GM23338 (cell line): Measurements from ENCODE around the gene KRTAP5-3. TPM values are rescaled to one million over a fixed set of nuclear protein-coding genes. Genes with fewer than 3 reads are reported as not detected.

Source experiments
- ATAC-seq: fragments of 200-7000 bp; cut with Tn5 transposase; 3 replicates; pipeline ENCODE4 v1.9.1; 2020
- DNase-seq: peaks from one replicate; pipeline ENCODE4 v3.0.0-alpha.2; 2015; ENCODE audit warnings: low spot score
- H2AFZ ChIP-seq: fragments of 200-600 bp; sonication (generic); 2 replicates; pipeline ENCODE4 v1.8.0; 2016; ENCODE audit warnings: antibody characterized with exemption, mild to moderate bottlenecking, moderate library complexity
- H3F3A ChIP-seq: fragments of 200-600 bp; sonication (generic); replicated peaks from 2 replicates; pipeline ENCODE4 v1.8.0; 2017; ENCODE audit warnings: antibody characterized with exemption, mixed run types, low read depth
- H3K27ac ChIP-seq: fragments of 200-600 bp; sonication (generic); 2 replicates; pipeline ENCODE4 v1.6.1; 2016; ENCODE audit warnings: low read depth
- H3K27me3 ChIP-seq: fragments of 200-600 bp; sonication (generic); 2 replicates; pipeline ENCODE4 v1.8.0; 2016; ENCODE audit warnings: mild to moderate bottlenecking, mixed run types, moderate library complexity; ENCODE audit not compliant: insufficient read depth
- H3K36me3 ChIP-seq: fragments of 200-600 bp; sonication (generic); 2 replicates; pipeline ENCODE4 v1.8.0; 2016; ENCODE audit warnings: mild to moderate bottlenecking; ENCODE audit not compliant: insufficient read depth
- H3K4me1 ChIP-seq: fragments of 200-600 bp; sonication (generic); 2 replicates; pipeline ENCODE4 v1.8.0; 2016; ENCODE audit warnings: mild to moderate bottlenecking, moderate library complexity; ENCODE audit not compliant: insufficient read depth
- H3K4me2 ChIP-seq: fragments of 200-600 bp; sonication (generic); 2 replicates; pipeline ENCODE4 v1.7.1; 2017; ENCODE audit warnings: mixed run types
- H3K4me3 ChIP-seq: fragments of 200-600 bp; sonication (generic); 2 replicates; pipeline ENCODE4 v1.6.1; 2016; ENCODE audit warnings: mixed run types
- H3K79me2 ChIP-seq: fragments of 200-600 bp; sonication (generic); replicated peaks from 2 replicates; pipeline ENCODE4 v1.8.0; 2017; ENCODE audit warnings: mild to moderate bottlenecking; ENCODE audit not compliant: insufficient read depth
- H3K9me2 ChIP-seq: fragments of 200-600 bp; sonication (generic); 2 replicates; pipeline ENCODE4 v1.8.0; 2017; ENCODE audit not compliant: insufficient read depth
- H4K20me1 ChIP-seq: fragments of 200-600 bp; sonication (generic); replicated peaks from 2 replicates; pipeline ENCODE4 v1.8.0; 2017; ENCODE audit warnings: mild to moderate bottlenecking; ENCODE audit not compliant: insufficient read depth
- H3K27ac Mint-ChIP-seq: 2 replicates; pipeline ENCODE4 v1.8.0; 2020; ENCODE audit warnings: inconsistent platforms, mild to moderate bottlenecking, moderate library complexity, mixed read lengths
- H3K27me3 Mint-ChIP-seq: 3 replicates; pipeline ENCODE4 v1.8.0; 2022; ENCODE audit warnings: low read depth, mild to moderate bottlenecking, moderate library complexity, mixed read lengths, inconsistent platforms; ENCODE audit not compliant: insufficient read depth, poor library complexity
- H3K36me3 Mint-ChIP-seq: 3 replicates; pipeline ENCODE4 v1.8.0; 2021; ENCODE audit warnings: low read depth, mild to moderate bottlenecking, inconsistent platforms, moderate library complexity, mixed read lengths
- H3K4me1 Mint-ChIP-seq: 3 replicates; pipeline ENCODE4 v1.8.0; 2020; ENCODE audit warnings: mild to moderate bottlenecking, inconsistent platforms, mixed read lengths
- H3K4me3 Mint-ChIP-seq: 3 replicates; pipeline ENCODE4 v1.8.0; 2021; ENCODE audit warnings: moderate library complexity, mild to moderate bottlenecking, inconsistent platforms, mixed read lengths
- H3K9me3 Mint-ChIP-seq: 3 replicates; pipeline ENCODE4 v1.8.0; 2020; ENCODE audit warnings: moderate library complexity, mild to moderate bottlenecking, inconsistent platforms, mixed read lengths
- CREB1 ChIP-seq: fragments of 250-450 bp; sonication (Bioruptor Pico); IDR thresholded peaks from 2 replicates; pipeline ENCODE4 v1.5.0; 2020; ENCODE audit warnings: low read depth, mild to moderate bottlenecking, moderate library complexity
- CTCF ChIP-seq, 2 experiments: fragments of 200-600 bp in 1 of 2; sonication (generic) in 1 of 2; conservative IDR thresholded peaks; 2 replicates each; pipeline versions ENCODE4 v1.5.1 to v1.6.1; 2016 to 2017; ENCODE audit warnings: antibody characterized with exemption in 2 of 2, low read depth in 2 of 2, mild to moderate bottlenecking in 2 of 2, moderate library complexity in 1 of 2
- ETS1 ChIP-seq: IDR thresholded peaks from 2 replicates; pipeline ENCODE4 v1.6.1; 2016; ENCODE audit warnings: antibody characterized with exemption
- EZH2 ChIP-seq: fragments of 200-600 bp; sonication (generic); IDR thresholded peaks from one replicate; pipeline ENCODE4 v1.8.0; 2017; ENCODE audit warnings: antibody characterized with exemption, mild to moderate bottlenecking, low read depth; ENCODE audit not compliant: unreplicated experiment
- EZH2phosphoT487 ChIP-seq: fragments of 200-600 bp; sonication (generic); IDR thresholded peaks from one replicate; pipeline ENCODE4 v1.8.1; 2018; ENCODE audit warnings: antibody characterized with exemption; ENCODE audit not compliant: unreplicated experiment
- JUNB ChIP-seq: IDR thresholded peaks from one replicate; pipeline ENCODE4 v1.6.1; 2016; ENCODE audit warnings: antibody characterized with exemption; ENCODE audit not compliant: unreplicated experiment
- NANOG ChIP-seq: IDR thresholded peaks from 2 replicates; pipeline ENCODE4 v1.6.1; 2016; ENCODE audit warnings: antibody characterized with exemption, borderline replicate concordance
- POLR2AphosphoS5 ChIP-seq: IDR thresholded peaks from 2 replicates; pipeline ENCODE4 v1.6.1; 2016; ENCODE audit warnings: antibody characterized with exemption, low read depth
- REST ChIP-seq: IDR thresholded peaks from one replicate; pipeline ENCODE4 v1.6.1; 2018; ENCODE audit warnings: antibody characterized with exemption; ENCODE audit not compliant: unreplicated experiment
- STAT1 ChIP-seq: IDR thresholded peaks from one replicate; pipeline ENCODE4 v1.6.1; 2016; ENCODE audit warnings: antibody characterized with exemption; ENCODE audit not compliant: unreplicated experiment
- ZNF114 ChIP-seq: fragments of 250-450 bp; sonication (Bioruptor Pico); IDR thresholded peaks from 2 replicates; pipeline ENCODE4 v1.5.0; 2020; ENCODE audit warnings: mild to moderate bottlenecking, moderate library complexity
- ZNF331 ChIP-seq: fragments of 250-450 bp; sonication (Bioruptor Pico); IDR thresholded peaks from 2 replicates; pipeline ENCODE4 v1.5.0; 2020; ENCODE audit warnings: low read depth, mild to moderate bottlenecking, moderate library complexity
- polyA plus RNA-seq: library from polyadenylated mRNA; unstranded; fragments of >200 nt; fragmentation: Nextera tagmentation; extraction: Ambion mirVana; gene quantifications from 2 replicates; pipeline ENCODE4 v1.2.1, GENCODE V29; 2016
- total RNA-seq: library from RNA; depleted of rRNA; stranded (reverse); fragments of >200 nt; shearing (Covaris generic); gene quantifications from 2 replicates; pipeline ENCODE4 v1.2.3, GENCODE V29; 2014
- TF ChIP-seq, protein P1 (sequence below): fragments of 250-450 bp; sonication (Bioruptor Pico); IDR thresholded peaks from 2 replicates; pipeline ENCODE4 v1.5.0; 2020; ENCODE audit warnings: mild to moderate bottlenecking, moderate library complexity

The KRTAP5-3 gene
- total and polyA plus RNA-seq, 2 experiments from 2014 or later = not detected

DNA sequence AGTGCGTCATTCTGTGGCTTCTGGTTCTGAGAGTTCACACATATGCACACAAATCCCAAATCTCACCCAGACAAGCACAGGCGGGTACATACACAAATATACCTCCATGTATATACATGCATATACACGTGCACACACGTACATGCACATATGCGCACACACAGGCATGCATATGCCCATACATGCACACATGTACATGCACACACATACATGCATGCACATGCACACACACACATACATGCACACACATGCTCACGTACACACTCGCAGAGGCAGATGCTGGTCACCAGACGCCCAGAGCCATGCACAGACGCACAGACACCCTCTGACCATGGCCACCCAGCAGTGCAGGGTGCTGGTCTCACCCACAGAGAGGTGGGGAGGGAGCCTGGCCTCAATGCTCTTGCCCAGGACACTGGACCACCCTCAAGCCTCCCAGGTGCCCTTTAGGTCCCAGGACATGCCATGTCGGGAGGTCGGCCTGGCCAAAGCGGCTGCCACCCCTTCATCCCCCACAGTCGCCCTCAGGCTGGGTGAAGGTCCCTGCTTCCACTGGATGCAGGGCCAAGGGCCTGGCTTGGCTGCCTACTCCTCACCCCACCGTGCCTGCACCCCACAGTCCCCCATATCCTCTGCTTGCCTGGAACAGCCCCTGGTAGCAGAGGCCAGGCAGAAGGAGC is 45.7 kb downstream of the KRTAP5-3 start:
- Mint-ChIP-seq H3K4me3 (no peak overlapping the region), H3K36me3 (no peaks in the 10 kb centered on the region)
- no peaks in the 10 kb centered on the region for H3K36me3 ChIP-seq

More for the DNA sequence above, 45.7 kb downstream of the KRTAP5-3 start:
- Mint-ChIP-seq H3K9me3 (no peaks in the 10 kb centered on the region), H3K27ac (no peak overlapping the region), H3K27me3 (peaks cover 31% of the 10 kb centered on the region), H3K4me1 (peaks cover 20% of the 10 kb centered on the region; the same call in 2 of the 3 replicates)
- Histone ChIP-seq H3K27ac (no peak overlapping the region), H3K4me3 (no peak overlapping the region), H3K9me2 (no peaks in the 10 kb centered on the region), H4K20me1 (no peaks in the 10 kb centered on the region), H3K79me2 (no peaks in the 10 kb centered on the region), H2AFZ (no peak overlapping the region), H3K27me3 (peaks cover 10% of the 10 kb centered on the region), H3K4me1 (peaks cover 25% of the 10 kb centered on the region), H3F3A (no peaks in the 10 kb centered on the region), H3K4me2 (no peak overlapping the region)
- ATAC-seq = no peak
- TF ChIP-seq STAT1 (no peak), CREB1 (CRISPR knock-in tag) (no peak), EZH2phosphoT487 (no peak), ZNF331 (CRISPR knock-in tag) (no peak), ZNF114 (CRISPR knock-in tag) (no peak), POLR2AphosphoS5 (no peak), NANOG (no peak), EZH2 (no peak), CTCF (conservative IDR thresholded peaks at IDR 0.05; ENCODE audit: low read depth in 2 of 2) (no peak), ETS1 (no peak), JUNB (no peak), REST (no peak)
- TF ChIP-seq, protein P1, sequence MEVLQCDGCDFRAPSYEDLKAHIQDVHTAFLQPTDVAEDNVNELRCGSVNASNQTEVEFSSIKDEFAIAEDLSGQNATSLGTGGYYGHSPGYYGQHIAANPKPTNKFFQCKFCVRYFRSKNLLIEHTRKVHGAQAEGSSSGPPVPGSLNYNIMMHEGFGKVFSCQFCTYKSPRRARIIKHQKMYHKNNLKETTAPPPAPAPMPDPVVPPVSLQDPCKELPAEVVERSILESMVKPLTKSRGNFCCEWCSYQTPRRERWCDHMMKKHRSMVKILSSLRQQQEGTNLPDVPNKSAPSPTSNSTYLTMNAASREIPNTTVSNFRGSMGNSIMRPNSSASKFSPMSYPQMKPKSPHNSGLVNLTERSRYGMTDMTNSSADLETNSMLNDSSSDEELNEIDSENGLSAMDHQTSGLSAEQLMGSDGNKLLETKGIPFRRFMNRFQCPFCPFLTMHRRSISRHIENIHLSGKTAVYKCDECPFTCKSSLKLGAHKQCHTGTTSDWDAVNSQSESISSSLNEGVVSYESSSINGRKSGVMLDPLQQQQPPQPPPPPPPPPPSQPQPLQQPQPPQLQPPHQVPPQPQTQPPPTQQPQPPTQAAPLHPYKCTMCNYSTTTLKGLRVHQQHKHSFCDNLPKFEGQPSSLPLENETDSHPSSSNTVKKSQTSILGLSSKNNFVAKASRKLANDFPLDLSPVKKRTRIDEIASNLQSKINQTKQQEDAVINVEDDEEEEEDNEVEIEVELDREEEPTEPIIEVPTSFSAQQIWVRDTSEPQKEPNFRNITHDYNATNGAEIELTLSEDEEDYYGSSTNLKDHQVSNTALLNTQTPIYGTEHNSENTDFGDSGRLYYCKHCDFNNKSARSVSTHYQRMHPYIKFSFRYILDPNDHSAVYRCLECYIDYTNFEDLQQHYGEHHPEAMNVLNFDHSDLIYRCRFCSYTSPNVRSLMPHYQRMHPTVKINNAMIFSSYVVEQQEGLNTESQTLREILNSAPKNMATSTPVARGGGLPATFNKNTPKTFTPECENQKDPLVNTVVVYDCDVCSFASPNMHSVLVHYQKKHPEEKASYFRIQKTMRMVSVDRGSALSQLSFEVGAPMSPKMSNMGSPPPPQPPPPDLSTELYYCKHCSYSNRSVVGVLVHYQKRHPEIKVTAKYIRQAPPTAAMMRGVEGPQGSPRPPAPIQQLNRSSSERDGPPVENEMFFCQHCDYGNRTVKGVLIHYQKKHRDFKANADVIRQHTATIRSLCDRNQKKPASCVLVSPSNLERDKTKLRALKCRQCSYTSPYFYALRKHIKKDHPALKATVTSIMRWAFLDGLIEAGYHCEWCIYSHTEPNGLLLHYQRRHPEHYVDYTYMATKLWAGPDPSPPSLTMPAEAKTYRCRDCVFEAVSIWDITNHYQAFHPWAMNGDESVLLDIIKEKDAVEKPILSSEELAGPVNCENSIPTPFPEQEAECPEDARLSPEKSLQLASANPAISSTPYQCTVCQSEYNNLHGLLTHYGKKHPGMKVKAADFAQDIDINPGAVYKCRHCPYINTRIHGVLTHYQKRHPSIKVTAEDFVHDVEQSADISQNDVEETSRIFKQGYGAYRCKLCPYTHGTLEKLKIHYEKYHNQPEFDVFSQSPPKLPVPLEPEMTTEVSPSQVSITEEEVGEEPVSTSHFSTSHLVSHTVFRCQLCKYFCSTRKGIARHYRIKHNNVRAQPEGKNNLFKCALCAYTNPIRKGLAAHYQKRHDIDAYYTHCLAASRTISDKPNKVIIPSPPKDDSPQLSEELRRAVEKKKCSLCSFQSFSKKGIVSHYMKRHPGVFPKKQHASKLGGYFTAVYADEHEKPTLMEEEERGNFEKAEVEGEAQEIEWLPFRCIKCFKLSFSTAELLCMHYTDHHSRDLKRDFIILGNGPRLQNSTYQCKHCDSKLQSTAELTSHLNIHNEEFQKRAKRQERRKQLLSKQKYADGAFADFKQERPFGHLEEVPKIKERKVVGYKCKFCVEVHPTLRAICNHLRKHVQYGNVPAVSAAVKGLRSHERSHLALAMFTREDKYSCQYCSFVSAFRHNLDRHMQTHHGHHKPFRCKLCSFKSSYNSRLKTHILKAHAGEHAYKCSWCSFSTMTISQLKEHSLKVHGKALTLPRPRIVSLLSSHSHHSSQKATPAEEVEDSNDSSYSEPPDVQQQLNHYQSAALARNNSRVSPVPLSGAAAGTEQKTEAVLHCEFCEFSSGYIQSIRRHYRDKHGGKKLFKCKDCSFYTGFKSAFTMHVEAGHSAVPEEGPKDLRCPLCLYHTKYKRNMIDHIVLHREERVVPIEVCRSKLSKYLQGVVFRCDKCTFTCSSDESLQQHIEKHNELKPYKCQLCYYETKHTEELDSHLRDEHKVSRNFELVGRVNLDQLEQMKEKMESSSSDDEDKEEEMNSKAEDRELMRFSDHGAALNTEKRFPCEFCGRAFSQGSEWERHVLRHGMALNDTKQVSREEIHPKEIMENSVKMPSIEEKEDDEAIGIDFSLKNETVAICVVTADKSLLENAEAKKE (CRISPR knock-in tag) = no peak
- DNase-seq = no peak
